Neural progenitor cell (in vitro differentiated cells): ENCODE results near the gene RAD51B. TPM values are rescaled to one million over a fixed set of nuclear protein-coding genes. Genes with fewer than 3 reads are reported as not detected.

Experiments used
- DNase-seq: peaks from one replicate; pipeline ENCODE4 v3.0.0-alpha.2; 2016; ENCODE audit warnings: low spot score
- H2AFZ ChIP-seq: fragments of 200-600 bp; sonication (generic); replicated peaks from 2 replicates; pipeline ENCODE4 v1.6.1; 2016; ENCODE audit warnings: antibody characterized with exemption
- H3F3A ChIP-seq: fragments of 200-600 bp; sonication (generic); 2 replicates; pipeline ENCODE4 v1.6.1; 2016; ENCODE audit warnings: antibody characterized with exemption, low read depth
- H3K27ac ChIP-seq: fragments of 200-600 bp; sonication (generic); 2 replicates; pipeline ENCODE4 v1.5.1; 2016; ENCODE audit warnings: mild to moderate bottlenecking
- H3K27me3 ChIP-seq: fragments of 200-600 bp; sonication (generic); 2 replicates; pipeline ENCODE4 v1.6.1; 2016; ENCODE audit warnings: mild to moderate bottlenecking, moderate library complexity
- H3K36me3 ChIP-seq: fragments of 200-600 bp; sonication (generic); 2 replicates; pipeline ENCODE4 v1.5.1; 2016
- H3K4me1 ChIP-seq: fragments of 200-600 bp; sonication (generic); 2 replicates; pipeline ENCODE4 v1.6.1; 2016; ENCODE audit warnings: mixed run types
- H3K4me2 ChIP-seq: fragments of 200-600 bp; sonication (generic); 2 replicates; pipeline ENCODE4 v1.6.1; 2016
- H3K4me3 ChIP-seq: fragments of 200-600 bp; sonication (generic); 2 replicates; pipeline ENCODE4 v1.5.1; 2016
- H3K79me2 ChIP-seq: fragments of 200-600 bp; sonication (generic); 2 replicates; pipeline ENCODE4 v1.6.1; 2016; ENCODE audit warnings: low read depth
- H3K9ac ChIP-seq: fragments of 200-600 bp; sonication (generic); 2 replicates; pipeline ENCODE4 v1.6.1; 2016
- H3K9me3 ChIP-seq: fragments of 200-600 bp; sonication (generic); 2 replicates; pipeline ENCODE4 v1.5.1; 2016; ENCODE audit warnings: low read depth
- H4K20me1 ChIP-seq: fragments of 200-600 bp; sonication (generic); 2 replicates; pipeline ENCODE4 v1.6.1; 2016; ENCODE audit warnings: low read depth
- H3K27ac Mint-ChIP-seq: 3 replicates; pipeline ENCODE4 v1.8.0; 2021; ENCODE audit warnings: mixed read lengths
- H3K27me3 Mint-ChIP-seq: 2 replicates; pipeline ENCODE4 v1.8.0; 2022; ENCODE audit warnings: low read depth, mild to moderate bottlenecking, inconsistent platforms, moderate library complexity, mixed read lengths; ENCODE audit not compliant: insufficient read depth
- H3K36me3 Mint-ChIP-seq: 3 replicates; pipeline ENCODE4 v1.8.0; 2021; ENCODE audit warnings: mixed read lengths
- H3K4me1 Mint-ChIP-seq: 3 replicates; pipeline ENCODE4 v1.8.0; 2021; ENCODE audit warnings: mixed read lengths
- H3K4me3 Mint-ChIP-seq: 3 replicates; pipeline ENCODE4 v1.8.0; 2021; ENCODE audit warnings: mild to moderate bottlenecking, moderate library complexity, mixed read lengths
- H3K9me3 Mint-ChIP-seq: 3 replicates; pipeline ENCODE4 v1.8.0; 2020; ENCODE audit warnings: mixed read lengths
- CTCF ChIP-seq: fragments of 200-600 bp; sonication (generic); IDR thresholded peaks from 2 replicates; pipeline ENCODE4 v1.5.1; 2017; ENCODE audit warnings: antibody characterized with exemption, mild to moderate bottlenecking
- EZH2 ChIP-seq: fragments of 200-600 bp; sonication (generic); IDR thresholded peaks from 2 replicates; pipeline ENCODE4 v1.6.1; 2017; ENCODE audit warnings: antibody characterized with exemption, mild to moderate bottlenecking, moderate library complexity
- EZH2phosphoT487 ChIP-seq: fragments of 200-600 bp; sonication (generic); IDR thresholded peaks from 2 replicates; pipeline ENCODE4 v1.6.1; 2017; ENCODE audit warnings: antibody characterized with exemption
- total RNA-seq: library from RNA; depleted of rRNA; stranded (reverse); fragments of >200 nt; gene quantifications from 2 replicates; pipeline ENCODE4 v1.2.3, GENCODE V29; 2015; ENCODE audit warnings: low replicate concordance

Gene RAD51B
- total RNA-seq, 1 donor from 2014 or later, result 50.5 TPM

- H3K27ac Mint-ChIP-seq, result peak overlapping the region; percentile 98
- no peak overlapping the region for H3K27ac ChIP-seq
Observed at GRCh38 chr14:68682166-68683103, 862.9 kb downstream of the RAD51B start.

DNA sequence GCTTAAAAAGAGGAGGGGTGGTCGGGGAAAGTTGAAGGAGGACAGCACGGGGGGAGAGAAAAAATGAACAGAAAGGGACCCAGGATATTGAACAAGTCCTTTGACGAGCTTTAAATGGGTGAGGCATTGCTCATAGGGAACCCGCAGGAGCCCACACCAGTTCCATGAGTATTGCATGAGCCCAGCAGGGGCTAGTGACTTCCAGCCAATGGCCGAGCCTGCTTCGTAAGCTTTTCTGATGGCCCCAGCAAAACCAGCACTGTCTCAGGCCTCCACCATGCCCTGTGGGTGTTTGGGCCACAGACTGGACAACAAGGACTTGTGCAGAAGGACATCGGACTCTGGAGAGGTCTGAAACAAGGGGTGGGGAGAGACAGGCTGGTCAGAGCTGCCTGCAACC, 863.7 kb downstream of the RAD51B start:
- no peak overlapping the region for H3K9ac ChIP-seq
- H3K27ac Mint-ChIP-seq, result peak overlapping the region; percentile 98
- H3K27ac ChIP-seq, result no peak overlapping the region
- H3K4me1 Mint-ChIP-seq, result peaks cover 70% of the 10 kb centered on the region
- H2AFZ ChIP-seq, result no peak overlapping the region
- no peaks in the 10 kb centered on the region for H3K36me3 ChIP-seq
- H3K4me3 Mint-ChIP-seq, result peak overlapping the region; percentile 52
- H3K9me3 Mint-ChIP-seq, result peaks cover 19% of the 10 kb centered on the region
- H3F3A ChIP-seq, result no peaks in the 10 kb centered on the region
- no peaks in the 10 kb centered on the region for H3K27me3 ChIP-seq
- no peaks in the 10 kb centered on the region for H3K79me2 ChIP-seq
- peaks cover 23% of the 10 kb centered on the region for H3K4me1 ChIP-seq
- H3K27me3 Mint-ChIP-seq, result peaks cover 17% of the 10 kb centered on the region
- no peak for TF ChIP-seq EZH2
- TF ChIP-seq CTCF, result no peak
- no peak for TF ChIP-seq EZH2phosphoT487
- H3K4me3 ChIP-seq, result no peak overlapping the region
- H3K4me2 ChIP-seq, result no peak overlapping the region
- no peaks in the 10 kb centered on the region for H4K20me1 ChIP-seq
- H3K9me3 ChIP-seq, result no peaks in the 10 kb centered on the region
- no peak for DNase-seq
- H3K36me3 Mint-ChIP-seq, result peaks cover 7% of the 10 kb centered on the region

More at GRCh38 chr14:68682166-68683103, 862.9 kb downstream of the RAD51B start:
- H3K9ac ChIP-seq, result no peak overlapping the region
- H3K79me2 ChIP-seq, result no peaks in the 10 kb centered on the region
- TF ChIP-seq EZH2, result no peak
- TF ChIP-seq CTCF, result no peak
- TF ChIP-seq EZH2phosphoT487, result no peak
- no peaks in the 10 kb centered on the region for H4K20me1 ChIP-seq
- Mint-ChIP-seq H3K27me3 (peaks cover 19% of the 10 kb centered on the region), H3K9me3 (peaks cover 19% of the 10 kb centered on the region), H3K4me3 (peak overlapping the region; percentile 52), H3K4me1 (peaks cover 63% of the 10 kb centered on the region), H3K36me3 (peaks cover 11% of the 10 kb centered on the region)
- H3K4me3 ChIP-seq, result no peak overlapping the region
- no peaks in the 10 kb centered on the region for H3K36me3 ChIP-seq
- H3K9me3 ChIP-seq, result no peaks in the 10 kb centered on the region
- no peaks in the 10 kb centered on the region for H3F3A ChIP-seq
- no peaks in the 10 kb centered on the region for H3K27me3 ChIP-seq
- no peak overlapping the region for H3K4me2 ChIP-seq
- H2AFZ ChIP-seq, result no peak overlapping the region
- peaks cover 20% of the 10 kb centered on the region for H3K4me1 ChIP-seq
- DNase-seq, result no peak

- no peak overlapping the region for H3K4me3 ChIP-seq
- Mint-ChIP-seq H3K9me3 (peaks cover 11% of the 10 kb centered on the region), H3K4me1 (peaks cover 84% of the 10 kb centered on the region), H3K27me3 (peaks cover 17% of the 10 kb centered on the region), H3K36me3 (peaks cover 7% of the 10 kb centered on the region), H3K4me3 (peak overlapping the region; percentile 14), H3K27ac (peak overlapping the region; percentile 98)
- no peaks in the 10 kb centered on the region for H3K79me2 ChIP-seq
- H3K9ac ChIP-seq, result no peak overlapping the region
- H3K27ac ChIP-seq, result no peak overlapping the region
- H3K36me3 ChIP-seq, result no peaks in the 10 kb centered on the region
- no peaks in the 10 kb centered on the region for H3K27me3 ChIP-seq
- no peaks in the 10 kb centered on the region for H3K9me3 ChIP-seq
- TF ChIP-seq CTCF (no peak), EZH2 (no peak), EZH2phosphoT487 (no peak)
- no peaks in the 10 kb centered on the region for H3F3A ChIP-seq
- H3K4me2 ChIP-seq, result no peak overlapping the region
- no peak for DNase-seq
- no peaks in the 10 kb centered on the region for H4K20me1 ChIP-seq
- H2AFZ ChIP-seq, result no peak overlapping the region
- H3K4me1 ChIP-seq, result peaks cover 38% of the 10 kb centered on the region
Observed at GRCh38 chr14:68684466-68685418, 865.2 kb downstream of the RAD51B start.
